ENCODE results near the gene STIM2. TPM values are rescaled to one million over a fixed set of nuclear protein-coding genes. Genes with fewer than 3 reads are reported as not detected.

The STIM2 gene
- total and polyA plus RNA-seq, 2 of the 4 experiments (the other 2 are of a cell fraction), result 16.1 to 27.6 TPM

- Histone ChIP-seq H3K36me3 (ENCODE audit: control insufficient read depth, insufficient read depth, low read length) (no peaks in the 10 kb centered on the region), H2BK120ac (ENCODE audit: low read depth, low read length) (peak overlapping the region; percentile 76), H3K9me1 (ENCODE audit: insufficient read depth, low read length) (peaks cover 3% of the 10 kb centered on the region; the same call in 1 of the 2 replicates), H4K20me1 (ENCODE audit: insufficient read depth, low read length) (peaks cover 4% of the 10 kb centered on the region), H2AFZ (replicated peaks; ENCODE audit: low read length, poor library complexity) (peak overlapping the region; percentile 95), H3K4me3 (ENCODE audit: insufficient read depth, low read depth, low read length) (peak overlapping the region; percentile 93), H3K79me1 (ENCODE audit: low read depth in 1 of 2, low read length in 2 of 2) (peaks cover 4 to 18% of the 10 kb centered on the region in 2 experiments; a peak in 2 of 4 replicates), H2AK9ac (replicated peaks; ENCODE audit: low read depth, low read length, poor library complexity) (peak overlapping the region; percentile 73), H3K27me3 (ENCODE audit: control insufficient read depth, insufficient read depth, low read length) (no peaks in the 10 kb centered on the region), H2BK20ac (ENCODE audit: low read depth, low read length) (peak overlapping the region; percentile 58), H3K14ac (replicated peaks; ENCODE audit: low read depth, low read length) (peak overlapping the region; percentile 68), H3K9me3 (ENCODE audit: control insufficient read depth, insufficient read depth, low read length) (no peaks in the 10 kb centered on the region), H4K5ac (ENCODE audit: low read depth, low read length) (peak overlapping the region; percentile 96), H3K9ac (ENCODE audit: low read depth, low read length) (peak overlapping the region; percentile 78), H3K27ac (ENCODE audit: insufficient read depth, low read length) (peak overlapping the region; percentile 60), H2BK5ac (ENCODE audit: low read depth, low read length, poor library complexity, severe bottlenecking) (peak overlapping the region; percentile 54), H2AK5ac (ENCODE audit: low read depth, low read length) (peak overlapping the region; percentile 5; the same call in 1 of the 2 replicates), H3K23ac (ENCODE audit: low read depth, low read length) (peak overlapping the region; percentile 64), H4K8ac (ENCODE audit: low read depth in 2 of 2, low read length in 2 of 2) (peak overlapping the region; percentile 49 to 86), H3K4ac (ENCODE audit: low read depth, low read length) (peak overlapping the region; percentile 78), H4K91ac (ENCODE audit: insufficient read depth, low read depth, low read length) (peak overlapping the region; percentile 72), H2BK15ac (ENCODE audit: low read depth, low read length) (peak overlapping the region; percentile 65; the same call in 2 of the 3 replicates), H3K4me2 (ENCODE audit: low read depth, low read length) (peak overlapping the region; percentile 96), H3K18ac (ENCODE audit: low read depth, low read length) (peak overlapping the region; percentile 95), H3K56ac (ENCODE audit: extremely low read depth, insufficient read depth, low read length) (peak overlapping the region; percentile 42), H3K4me1 (ENCODE audit: control insufficient read depth, insufficient read depth, low read length) (peaks cover 8% of the 10 kb centered on the region; the same call in 1 of the 2 replicates)
- in situ Hi-C loops (cut with MboI; ENCODE audit: low sequenced_read_pairs) (loop anchor here (25.0 kb wide), 1 partner anchor 520 kb away; no protein-coding TSS in a partner anchor), dilution Hi-C loops (cut with HindIII; ENCODE audit: low sequenced_read_pairs, unreplicated experiment) (no loop called here), intact Hi-C loops (cut with micrococcal nuclease) (no loop called here)
- POLR2A ChIA-PET (ENCODE audit: unreplicated experiment), result interaction anchor here (0.6 kb wide), 1 partner anchor 1408 kb away, joined by 10 read pairs; no protein-coding TSS in a partner anchor
- CTCF ChIA-PET, result no interaction called here
- WGBS, 2 experiments (ENCODE audit: extremely low coverage in 2 of 2, insufficient read length in 1 of 2), result no CpG with 5 or more reads among the region's 7 CpGs
- BruUV-seq (replicated peaks), result no TSS peak
- DNase-seq (no peak), ATAC-seq (ENCODE audit: low read depth) (no peak)
- TF ChIP-seq ELK1 (IDR thresholded peaks at IDR 0.05; ENCODE audit: borderline replicate concordance, low read depth, low read length), result no peak
- no peak for TF ChIP-seq RCOR1 (IDR thresholded peaks at IDR 0.05; ENCODE audit: insufficient replicate concordance, low read length)
- TF ChIP-seq USF2 (IDR thresholded peaks at IDR 0.05; ENCODE audit: low read depth, low read length), result no peak
- no peak for TF ChIP-seq POLR2A (IDR thresholded peaks at IDR 0.05; ENCODE audit: low read depth, low read length)
- TF ChIP-seq CTCF (conservative IDR thresholded peaks at IDR 0.05; ENCODE audit: low read depth, low read length), result no peak
- TF ChIP-seq FOS (IDR thresholded peaks at IDR 0.05; ENCODE audit: low read depth, low read length), result no peak
- TF ChIP-seq MAFK (IDR thresholded peaks at IDR 0.05; ENCODE audit: low read depth, low read length), result no peak
- no peak for TF ChIP-seq CHD1 (IDR thresholded peaks at IDR 0.05; ENCODE audit: low read depth, low read length)
- no peak for TF ChIP-seq RAD21 (IDR thresholded peaks at IDR 0.05; ENCODE audit: low read length)
- TF ChIP-seq BHLHE40 (IDR thresholded peaks at IDR 0.05; ENCODE audit: low read depth, low read length), result no peak
- no peak for TF ChIP-seq CEBPB (IDR thresholded peaks at IDR 0.05; ENCODE audit: low read depth, low read length)
Observed at GRCh38 chr4:26856906-26857277, 3.7 kb upstream of the STIM2 start.
